IPS-11a (cell line): ENCODE measurements around the gene ZNF718.
A peak's percentile ranks its signal among the peaks of the same experiment; 100 is the strongest.
"Not testable (repeated sequence)": the region's sequence is repeated elsewhere in the genome, so short reads cannot be mapped to it uniquely, and the experiment has no call there.

Source experiments
- H3K4me3 ChIP-seq: one replicate; pipeline ENCODE4 v1.5.1; 2013; ENCODE audit warnings: low read depth, low read length, control low read depth

ZNF718 gene

GRCh38 chr4:147233-147632 lies 22.9 kb downstream of the ZNF718 start:
- no peak overlapping the region for H3K4me3 ChIP-seq

GRCh38 chr4:161496-162284 lies 37.4 kb downstream of the ZNF718 start:
- no peak overlapping the region for H3K4me3 ChIP-seq

GRCh38 chr4:169640-170039 lies 45.3 kb downstream of the ZNF718 start:
- not testable (repeated sequence) for H3K4me3 ChIP-seq

GRCh38 chr4:171318-171717 lies 47.0 kb downstream of the ZNF718 start:
- H3K4me3 ChIP-seq = not testable (repeated sequence)

- no peak overlapping the region for H3K4me3 ChIP-seq
Measured at GRCh38 chr4:173666-174314, 49.5 kb downstream of the ZNF718 start.

GRCh38 chr4:175986-176385 lies 51.7 kb downstream of the ZNF718 start:
- no peak overlapping the region for H3K4me3 ChIP-seq

- H3K4me3 ChIP-seq = no peak overlapping the region
Measured at GRCh38 chr4:176995-177394, 52.7 kb downstream of the ZNF718 start.

GRCh38 chr4:182225-182624 lies 57.9 kb downstream of the ZNF718 start:
- H3K4me3 ChIP-seq = not testable (repeated sequence)

GRCh38 chr4:188091-188490 lies 63.8 kb downstream of the ZNF718 start:
- no peak overlapping the region for H3K4me3 ChIP-seq

GRCh38 chr4:195159-195558 lies 70.9 kb downstream of the ZNF718 start:
- not testable (repeated sequence) for H3K4me3 ChIP-seq

GRCh38 chr4:200936-201335 lies 76.6 kb downstream of the ZNF718 start:
- H3K4me3 ChIP-seq = no peak overlapping the region

- H3K4me3 ChIP-seq = not testable (repeated sequence)
Measured at GRCh38 chr4:202822-203221, 78.5 kb downstream of the ZNF718 start.

- no peak overlapping the region for H3K4me3 ChIP-seq
Measured at GRCh38 chr4:205097-205756, 80.9 kb downstream of the ZNF718 start.

- no peak overlapping the region for H3K4me3 ChIP-seq
Measured at GRCh38 chr4:206054-206453, 81.8 kb downstream of the ZNF718 start.

- not testable (repeated sequence) for H3K4me3 ChIP-seq
Measured at GRCh38 chr4:208416-209096, 84.3 kb downstream of the ZNF718 start.

- H3K4me3 ChIP-seq = no peak overlapping the region
Measured at GRCh38 chr4:211033-211511, 86.8 kb downstream of the ZNF718 start.

GRCh38 chr4:212438-213188 lies 88.3 kb downstream of the ZNF718 start:
- H3K4me3 ChIP-seq = peak overlapping the region; percentile 72

GRCh38 chr4:213189-213535 lies 88.9 kb downstream of the ZNF718 start:
- H3K4me3 ChIP-seq = peak overlapping the region; percentile 72
